GM18519 (cell line): ENCODE measurements around the gene VPS37D.
A peak's percentile ranks its signal among the peaks of the same experiment; 100 is the strongest.

Experiments used
- ATAC-seq: cut with Tn5 transposase; IDR thresholded peaks from one replicate; pipeline ENCODE4 v1.9.1; 2021; ENCODE audit warnings: mild to moderate bottlenecking, moderate library complexity; ENCODE audit not compliant: unreplicated experiment, low FRiP score

The VPS37D gene

GRCh38 chr7:73678862-73679261 lies 11.2 kb downstream of the VPS37D start:
- no peak for ATAC-seq

GRCh38 chr7:73679709-73680108 lies 12.1 kb downstream of the VPS37D start:
- no peak for ATAC-seq

DNA sequence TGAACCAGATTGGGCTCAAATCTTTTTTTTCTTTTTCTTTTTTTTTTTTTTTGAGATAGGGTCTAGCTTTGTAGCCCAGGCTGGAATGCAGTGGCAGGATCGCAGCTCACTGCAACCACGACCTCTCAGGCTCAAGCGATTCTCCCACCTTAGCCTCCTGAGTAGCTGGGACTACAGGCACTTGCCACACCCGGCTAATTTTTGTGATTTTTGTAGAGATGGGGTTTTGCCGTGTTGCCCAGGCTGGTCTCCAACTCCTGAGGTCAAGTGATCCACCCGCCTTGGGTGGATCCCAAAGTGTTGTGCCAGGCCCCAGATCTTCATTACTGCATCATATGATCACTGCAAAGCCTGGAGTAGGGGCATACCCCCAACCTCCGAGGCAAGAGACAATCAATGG lies 12.9 kb downstream of the VPS37D start:
- no peak for ATAC-seq

DNA sequence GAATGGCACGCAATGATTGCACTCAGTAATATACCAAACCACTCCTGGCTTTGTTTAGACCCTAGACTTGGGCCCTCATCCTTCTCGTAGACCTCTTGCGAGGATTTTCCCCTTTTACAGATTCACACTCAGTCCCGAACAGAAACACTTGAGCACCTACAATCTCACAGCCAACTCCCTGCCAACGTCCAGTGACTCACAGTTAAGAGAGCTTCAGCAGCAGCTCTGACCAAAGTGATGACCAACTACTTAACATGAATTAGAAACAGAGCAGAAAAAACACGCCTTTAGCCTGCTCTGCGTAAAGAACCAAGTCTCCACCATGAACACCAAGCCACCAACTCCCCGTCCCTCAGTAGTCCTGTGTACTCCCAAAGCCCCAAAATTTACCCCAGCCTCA lies 13.4 kb downstream of the VPS37D start:
- ATAC-seq, result no peak

GRCh38 chr7:73682745-73683055 lies 15.1 kb downstream of the VPS37D start:
- no peak for ATAC-seq

GRCh38 chr7:73683056-73683787 lies 15.6 kb downstream of the VPS37D start, which contains the start of the genes BUD23 and DNAJC30:
Gene BUD23 (plus strand): TSS chr7:73683597. CDS start chr7:73683626, 29 bp downstream.
Gene DNAJC30 (minus strand): TSS chr7:73683453. CDS start chr7:73683423, 30 bp downstream.
- ATAC-seq, result peak; percentile 76

DNA sequence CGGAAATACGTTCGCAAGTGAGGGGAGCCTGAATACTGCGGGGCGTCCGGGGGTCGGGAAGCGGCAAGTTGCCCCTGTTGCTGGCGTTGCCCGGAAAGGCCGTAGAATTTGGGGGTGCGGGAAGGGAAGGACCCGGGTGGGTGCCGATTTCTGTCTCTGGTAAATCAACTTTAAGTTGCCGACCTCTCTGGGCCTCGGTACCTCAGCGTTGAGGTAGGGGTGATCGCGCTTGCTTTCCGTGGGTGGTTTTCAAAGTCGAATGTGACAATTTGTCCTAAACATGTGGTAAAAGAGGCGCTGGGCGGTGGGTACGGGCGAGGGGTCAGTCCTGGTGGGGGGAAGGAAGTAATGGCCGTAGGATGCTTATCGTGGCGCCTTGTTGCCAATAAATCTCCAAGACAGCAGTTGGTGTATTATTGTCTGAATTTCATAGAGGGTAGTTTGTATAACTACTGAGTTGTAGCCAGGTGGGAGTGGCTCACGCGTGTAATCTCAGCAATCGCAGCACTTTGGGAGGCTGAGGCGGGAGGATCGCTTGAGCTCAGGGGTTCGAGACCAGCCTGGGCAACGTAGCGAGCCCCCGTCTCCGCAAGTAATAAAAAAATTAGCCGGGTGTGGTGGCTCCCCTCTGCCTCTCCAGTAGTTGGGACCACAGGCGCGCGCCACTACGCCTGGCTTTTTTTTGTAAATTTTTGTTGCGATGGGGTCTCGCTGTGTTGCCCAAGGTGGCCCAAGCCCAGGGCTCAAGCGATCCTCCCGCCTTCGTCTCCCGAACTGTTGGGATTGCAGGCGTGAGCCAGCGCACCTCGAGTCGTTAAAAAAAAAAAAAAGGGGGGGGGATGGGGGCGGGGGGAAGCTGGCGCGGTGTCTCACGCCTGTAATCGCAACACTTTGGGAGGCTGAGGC lies 16.4 kb downstream of the VPS37D start:
- ATAC-seq, result no peak

DNA sequence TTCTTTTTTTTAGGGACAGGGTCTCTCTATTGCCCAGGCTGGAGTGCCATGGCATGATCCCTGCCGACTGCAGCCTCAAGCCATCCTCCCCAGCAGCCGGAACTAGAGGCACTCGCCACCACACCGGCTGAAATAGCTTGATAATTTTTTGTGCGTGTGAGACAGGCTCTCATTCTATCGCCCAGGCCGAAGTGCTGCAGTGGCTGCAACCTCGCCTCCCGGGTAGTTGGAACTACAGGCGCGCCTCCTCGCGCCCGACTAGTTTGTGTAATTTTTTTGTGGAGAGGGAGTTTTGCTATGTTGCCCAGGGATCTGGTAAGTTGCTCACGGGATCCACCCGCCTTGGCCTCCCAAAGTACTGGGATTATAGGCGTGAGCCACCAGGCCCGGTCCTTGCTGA lies 17.7 kb downstream of the VPS37D start:
- ATAC-seq, result no peak

DNA sequence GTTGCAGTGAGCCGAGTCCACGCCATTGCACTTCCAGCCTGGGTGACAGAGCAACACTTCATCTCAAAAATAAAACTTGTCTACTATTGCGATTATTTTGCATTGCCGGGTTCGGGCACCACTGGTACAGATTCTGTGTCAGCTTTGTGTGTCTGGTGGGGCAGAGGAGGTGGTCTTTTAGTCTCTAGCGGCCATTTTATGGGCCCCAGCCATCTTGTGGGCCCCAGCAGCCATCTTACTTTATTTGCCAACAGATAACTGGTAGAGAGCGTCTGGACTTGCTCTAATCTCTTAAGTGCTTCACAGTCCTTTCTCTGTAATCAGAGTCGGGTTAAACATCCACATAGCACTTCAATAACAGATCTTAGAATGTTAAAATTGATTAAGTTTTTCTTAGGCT lies 20.7 kb downstream of the VPS37D start:
- ATAC-seq, result no peak

DNA sequence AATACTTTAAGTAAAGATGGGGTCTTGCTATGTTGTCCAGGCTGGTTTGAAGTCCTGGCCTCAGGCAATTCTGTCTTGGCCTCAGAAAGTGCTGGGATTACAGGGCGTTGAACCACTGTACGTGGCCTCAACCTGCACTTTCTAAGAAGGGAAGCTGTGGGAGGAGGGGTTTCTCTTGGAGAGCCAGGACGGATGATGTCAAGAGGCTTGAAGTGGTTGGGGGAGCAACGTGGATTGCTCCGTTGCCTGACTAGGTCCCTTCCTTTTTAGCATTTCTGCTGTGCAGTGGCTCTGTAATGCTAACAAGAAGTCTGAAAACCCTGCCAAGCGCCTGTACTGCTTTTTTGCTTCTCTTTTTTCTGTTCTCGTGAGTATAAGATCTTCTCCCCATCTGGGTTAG lies 23.0 kb downstream of the VPS37D start:
- no peak for ATAC-seq

GRCh38 chr7:73696372-73696771 lies 28.7 kb downstream of the VPS37D start:
- no peak for ATAC-seq

GRCh38 chr7:73698410-73698809 lies 30.8 kb downstream of the VPS37D start:
- ATAC-seq, result no peak

- no peak for ATAC-seq
Measured at GRCh38 chr7:73699370-73700068, 31.9 kb downstream of the VPS37D start.

- ATAC-seq, result no peak
Measured at GRCh38 chr7:73700069-73700423, 32.4 kb downstream of the VPS37D start.

DNA sequence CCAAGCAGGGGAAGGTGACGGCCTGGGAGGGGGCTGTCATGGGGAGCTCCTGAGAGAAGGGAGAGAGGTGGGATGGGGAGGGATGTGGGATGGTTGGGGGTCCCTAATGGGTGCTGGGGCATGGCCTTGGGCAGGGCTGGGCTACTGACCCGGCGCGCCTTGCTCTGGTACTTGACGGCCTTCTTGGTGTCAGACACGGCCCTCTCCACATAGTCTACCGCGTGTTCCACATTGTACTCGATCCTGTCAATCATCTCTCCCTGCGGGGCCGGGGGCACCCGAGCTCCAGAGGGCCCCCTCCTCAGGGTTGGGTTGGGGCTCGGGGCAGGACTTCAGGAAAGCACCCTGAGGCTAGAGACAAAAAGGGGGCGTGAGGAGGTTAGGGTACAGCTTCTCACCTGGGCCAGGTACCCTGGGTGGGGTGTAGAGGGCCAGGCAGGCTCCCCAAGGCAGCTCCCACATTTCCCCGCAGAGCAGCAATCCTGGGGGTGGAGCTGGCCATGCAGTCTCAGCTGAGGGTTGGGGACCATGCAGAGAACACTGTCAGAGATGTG lies 33.0 kb downstream of the VPS37D start:
- no peak for ATAC-seq

DNA sequence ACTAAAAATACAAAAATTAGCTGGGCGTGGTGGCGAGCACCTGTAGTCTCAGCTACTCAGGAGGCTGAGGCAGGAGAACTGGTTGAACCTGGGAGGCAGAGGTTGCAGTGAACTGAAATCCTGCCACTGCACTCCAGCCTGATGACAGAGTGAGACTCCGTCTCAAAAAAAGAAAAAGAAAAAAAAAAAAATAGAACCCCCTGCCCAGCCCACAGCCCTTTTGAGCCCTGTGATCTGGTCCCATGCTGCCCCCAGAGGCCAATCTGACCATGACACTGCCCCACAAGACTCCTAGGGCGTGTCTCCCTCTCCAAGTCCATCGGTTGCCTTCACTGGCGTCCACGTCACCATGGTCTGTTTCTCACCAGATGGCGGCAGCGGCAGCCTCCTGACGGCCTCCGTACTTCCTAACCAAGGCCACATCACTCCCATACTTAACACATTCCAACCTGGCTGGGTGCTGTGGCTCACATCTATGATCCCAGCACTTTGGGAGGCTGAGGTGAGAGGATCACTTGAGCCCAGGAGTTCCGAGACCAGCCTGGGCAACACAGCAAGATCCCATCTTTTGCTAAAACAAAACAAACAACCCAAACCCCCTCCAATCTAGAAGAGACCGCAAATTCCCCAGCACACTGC lies 33.8 kb downstream of the VPS37D start:
- no peak for ATAC-seq

DNA sequence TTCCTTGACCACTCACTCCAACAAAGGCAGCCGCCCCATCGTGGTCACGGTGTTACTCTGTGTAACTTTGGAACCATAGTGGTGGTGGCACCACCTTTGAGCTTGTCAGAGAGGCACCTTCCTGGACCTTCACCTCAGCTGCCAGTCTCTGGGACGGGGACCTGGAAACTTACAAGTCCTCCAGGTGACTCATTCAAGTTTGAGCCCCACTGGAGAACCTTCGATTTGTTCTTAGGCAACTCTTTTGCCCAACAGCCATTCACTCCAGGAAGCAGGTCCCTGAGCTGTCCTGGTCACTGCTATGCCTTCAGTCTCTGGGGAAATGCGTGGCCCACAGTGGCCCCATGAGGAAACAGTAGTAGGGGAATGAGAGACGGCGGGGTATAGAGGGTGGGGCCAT lies 34.6 kb downstream of the VPS37D start:
- ATAC-seq, result no peak

GRCh38 chr7:73702665-73703064 lies 35.0 kb downstream of the VPS37D start:
- ATAC-seq, result no peak

GRCh38 chr7:73703225-73703624 lies 35.6 kb downstream of the VPS37D start:
- ATAC-seq, result no peak
